Esophagus muscularis mucosa (tissue), 4 donors: ENCODE results near the gene WSCD2. TPM values are rescaled to one million over a fixed set of nuclear protein-coding genes. Genes with fewer than 3 reads are reported as not detected.

ENCODE experiments used
- DNase-seq: peaks from one replicate; pipeline ENCODE4 v3.0.0-alpha.2; 2017; ENCODE audit errors: extremely low spot score
- H3K27ac ChIP-seq, 4 donors: fragments of 200-600 bp; sonication (generic); replicated peaks in 1 of 4; 1 replicate in 3 of 4; 2 replicates in 1 of 4; pipeline ENCODE4 v1.5.1; 2016 to 2019; ENCODE audit warnings: mild to moderate bottlenecking in 1 of 4
- H3K27me3 ChIP-seq, 4 donors: fragments of 200-600 bp; sonication (generic); one replicate each; pipeline versions ENCODE4 v1.5.1 to v1.6.0; 2016 to 2019
- H3K36me3 ChIP-seq, 4 donors: fragments of 200-600 bp; sonication (generic); one replicate each; pipeline ENCODE4 v1.5.1; 2016 to 2019
- H3K4me1 ChIP-seq, 4 donors: fragments of 200-600 bp; sonication (generic); one replicate each; pipeline ENCODE4 v1.5.1; 2016 to 2019
- H3K4me3 ChIP-seq, 4 donors: fragments of 200-600 bp; sonication (generic); 1 replicate in 2 of 4; 2 replicates in 2 of 4; pipeline ENCODE4 v1.5.1; 2016 to 2019; ENCODE audit warnings: mild to moderate bottlenecking in 4 of 4, moderate library complexity in 1 of 4
- H3K9me3 ChIP-seq, 4 donors: fragments of 200-600 bp; sonication (generic); 1 replicate in 3 of 4; 2 replicates in 1 of 4; pipeline ENCODE4 v1.5.1; 2016 to 2019
- EP300 ChIP-seq: sonication (generic); formaldehyde crosslinking; IDR thresholded peaks from one replicate; pipeline ENCODE4 v1.6.1; 2017; ENCODE audit warnings: antibody characterized with exemption
- POLR2A ChIP-seq: fragments of 450-650 bp; IDR thresholded peaks from one replicate; pipeline ENCODE4 v1.6.1; 2017; ENCODE audit warnings: antibody characterized with exemption, moderate library complexity, mild to moderate bottlenecking, low read depth
- POLR2AphosphoS5 ChIP-seq, 2 donors: sonication (generic); formaldehyde crosslinking; IDR thresholded peaks; one replicate each; pipeline ENCODE4 v1.6.1; 2017; ENCODE audit warnings: antibody characterized with exemption in 2 of 2
- WGBS: methylation state at CpG from one replicate; pipeline ENCODE4 v1.1.5; 2018; 5-methylcytosine and 5-hydroxymethylcytosine counted together
- intact Hi-C: fragments of 100-400 bp; cut with DNase I; formaldehyde crosslinking; loops from one replicate; pipeline ENCODE4 v1.15.1; 2023
- total RNA-seq, 4 donors: library from RNA; depleted of rRNA; stranded (reverse); fragments of >200 nt; gene quantifications; one replicate each; pipeline versions ENCODE4 v1.1.0 to v1.2.1, GENCODE V29; 2016
- TF ChIP-seq, protein P1 (sequence below), 3 experiments: fragments of 200-600 bp in 2 of 3; fragments of 450-650 bp in 1 of 3; sonication (generic) in 2 of 3; IDR thresholded peaks; one replicate each; pipeline ENCODE4 v1.5.1; 2017 to 2019; ENCODE audit warnings: antibody characterized with exemption in 3 of 3, mild to moderate bottlenecking in 2 of 3, moderate library complexity in 1 of 3

Gene WSCD2
- total RNA-seq, 4 donors from 2014 or later = 24.7 to 47.9 (median 30.4) TPM

DNA sequence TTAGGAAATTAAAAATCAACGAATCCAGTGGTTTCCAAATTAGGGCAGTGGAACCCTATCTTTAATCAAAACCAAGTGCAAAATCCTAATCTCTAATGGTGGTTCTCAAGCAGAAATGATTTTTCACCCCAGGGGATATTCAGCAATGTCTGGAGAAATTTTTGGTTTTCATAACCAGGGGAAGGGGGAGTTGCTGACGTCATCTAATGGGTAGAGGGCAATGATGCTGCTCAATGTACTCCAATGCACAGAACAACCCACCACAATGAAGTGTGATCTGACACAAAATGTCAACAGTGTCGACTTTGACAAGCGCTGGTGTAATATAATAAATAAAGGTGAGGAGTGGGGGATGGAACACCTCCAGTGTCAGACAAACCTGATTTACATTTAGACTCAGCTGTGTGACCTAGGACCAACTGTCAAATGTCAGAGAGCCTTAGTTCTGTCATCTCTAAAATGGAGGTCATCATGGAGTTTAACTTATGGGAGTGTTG lies 128.6 kb downstream of the WSCD2 start:
- no peak overlapping the region for H3K27ac ChIP-seq
- no peak overlapping the region for H3K4me3 ChIP-seq
- intact Hi-C loops = no loop called here
- TF ChIP-seq POLR2A (no peak), POLR2AphosphoS5 (IDR thresholded peaks at IDR 0.05) (no peak), EP300 (no peak)
- TF ChIP-seq, protein P1, sequence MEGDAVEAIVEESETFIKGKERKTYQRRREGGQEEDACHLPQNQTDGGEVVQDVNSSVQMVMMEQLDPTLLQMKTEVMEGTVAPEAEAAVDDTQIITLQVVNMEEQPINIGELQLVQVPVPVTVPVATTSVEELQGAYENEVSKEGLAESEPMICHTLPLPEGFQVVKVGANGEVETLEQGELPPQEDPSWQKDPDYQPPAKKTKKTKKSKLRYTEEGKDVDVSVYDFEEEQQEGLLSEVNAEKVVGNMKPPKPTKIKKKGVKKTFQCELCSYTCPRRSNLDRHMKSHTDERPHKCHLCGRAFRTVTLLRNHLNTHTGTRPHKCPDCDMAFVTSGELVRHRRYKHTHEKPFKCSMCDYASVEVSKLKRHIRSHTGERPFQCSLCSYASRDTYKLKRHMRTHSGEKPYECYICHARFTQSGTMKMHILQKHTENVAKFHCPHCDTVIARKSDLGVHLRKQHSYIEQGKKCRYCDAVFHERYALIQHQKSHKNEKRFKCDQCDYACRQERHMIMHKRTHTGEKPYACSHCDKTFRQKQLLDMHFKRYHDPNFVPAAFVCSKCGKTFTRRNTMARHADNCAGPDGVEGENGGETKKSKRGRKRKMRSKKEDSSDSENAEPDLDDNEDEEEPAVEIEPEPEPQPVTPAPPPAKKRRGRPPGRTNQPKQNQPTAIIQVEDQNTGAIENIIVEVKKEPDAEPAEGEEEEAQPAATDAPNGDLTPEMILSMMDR (IDR thresholded peaks at IDR 0.05) = no peak
- no peak for DNase-seq
- no peaks in the 10 kb centered on the region for H3K36me3 ChIP-seq
- H3K27me3 ChIP-seq = peaks cover 0 to 50% (median 0%) of the 10 kb centered on the region in 4 donors
- WGBS = 60% methylated on average over 4 of the region's 4 CpGs
- peaks cover 0 to 15% (median 3%) of the 10 kb centered on the region in 4 donors for H3K4me1 ChIP-seq
- H3K9me3 ChIP-seq = peaks cover 0 to 27% (median 21%) of the 10 kb centered on the region in 4 donors

DNA sequence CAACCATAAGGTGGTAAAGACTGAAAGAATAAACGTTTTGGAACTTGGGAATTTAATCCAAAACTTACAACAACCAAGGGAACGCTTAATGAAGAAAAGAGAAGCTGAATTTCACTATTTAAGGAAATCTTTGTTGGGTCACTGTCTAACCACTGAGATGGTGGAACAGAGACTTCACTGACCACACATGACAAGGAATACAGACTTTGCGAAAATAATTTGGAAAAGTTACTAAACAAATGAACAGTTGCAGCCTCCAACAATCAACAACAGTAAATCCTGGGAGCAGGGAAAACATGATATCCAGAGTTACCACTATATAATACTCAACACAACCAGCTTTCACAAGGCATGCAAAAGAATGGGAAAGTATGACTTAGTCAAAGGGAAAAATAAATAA lies 131.0 kb downstream of the WSCD2 start:
- H3K4me1 ChIP-seq = peaks cover 0 to 2% (median under 1%) of the 10 kb centered on the region in 4 donors
- no peak overlapping the region for H3K4me3 ChIP-seq
- intact Hi-C loops = no loop called here
- no peak overlapping the region for H3K27ac ChIP-seq
- no peaks in the 10 kb centered on the region for H3K36me3 ChIP-seq
- H3K9me3 ChIP-seq = peaks cover 0 to 27% (median 21%) of the 10 kb centered on the region in 4 donors
- H3K27me3 ChIP-seq = peaks cover 0 to 51% (median 0%) of the 10 kb centered on the region in 4 donors
- DNase-seq = no peak
- WGBS = 65% methylated on average over 3 of the region's 3 CpGs
- TF ChIP-seq, protein P1 (IDR thresholded peaks at IDR 0.05) = no peak
- TF ChIP-seq POLR2A (no peak), POLR2AphosphoS5 (IDR thresholded peaks at IDR 0.05) (no peak), EP300 (no peak)

DNA sequence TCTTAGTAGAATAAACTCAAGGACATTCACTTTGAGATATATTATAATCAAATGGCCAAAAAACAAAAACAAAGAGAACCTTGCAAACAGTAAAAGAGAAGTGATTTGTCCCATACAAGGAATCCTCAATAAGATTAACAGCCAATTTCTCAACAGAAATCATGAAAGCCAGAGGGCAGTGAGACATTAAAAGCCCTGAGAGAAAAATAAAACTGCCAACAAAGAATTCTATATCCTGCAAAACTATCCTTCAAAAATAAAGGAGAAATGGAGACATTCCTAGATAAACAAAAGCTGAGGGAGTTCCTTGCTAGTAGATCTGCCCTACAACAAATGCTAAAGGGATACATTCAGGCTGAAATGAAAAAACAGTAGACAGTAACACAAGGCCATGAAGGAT lies 131.9 kb downstream of the WSCD2 start:
- H3K4me1 ChIP-seq = no peaks in the 10 kb centered on the region
- no peak for DNase-seq
- peaks cover 0 to 44% (median 0%) of the 10 kb centered on the region in 4 donors for H3K27me3 ChIP-seq
- H3K27ac ChIP-seq = no peak overlapping the region
- intact Hi-C loops = no loop called here
- H3K9me3 ChIP-seq = peaks cover 0 to 27% (median 21%) of the 10 kb centered on the region in 4 donors
- TF ChIP-seq, protein P1 (IDR thresholded peaks at IDR 0.05) = no peak
- TF ChIP-seq POLR2AphosphoS5 (IDR thresholded peaks at IDR 0.05) = no peak
- TF ChIP-seq POLR2A = no peak
- TF ChIP-seq EP300 = no peak
- no peaks in the 10 kb centered on the region for H3K36me3 ChIP-seq
- H3K4me3 ChIP-seq = no peak overlapping the region

DNA sequence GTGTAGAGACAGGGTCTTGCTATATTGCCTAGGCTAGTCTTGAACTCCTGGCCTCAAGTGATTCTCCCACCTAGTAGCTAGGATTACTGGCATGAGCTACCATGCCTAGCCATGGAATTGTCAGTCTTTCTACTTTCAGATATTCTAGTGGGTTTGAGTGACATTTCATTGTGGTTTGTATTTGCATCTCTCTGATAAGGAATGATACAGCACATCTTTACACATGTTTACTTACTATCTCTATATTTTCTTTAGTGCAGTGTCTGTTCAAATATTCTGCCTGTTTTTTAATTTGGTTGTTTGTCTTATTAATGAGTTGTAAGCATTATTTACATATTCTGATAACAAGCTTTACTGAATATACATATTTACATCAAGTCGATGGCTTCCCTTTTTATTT lies 136.4 kb downstream of the WSCD2 start:
- no peak for DNase-seq

More for the DNA sequence above, 136.4 kb downstream of the WSCD2 start:
- TF ChIP-seq POLR2AphosphoS5 (IDR thresholded peaks at IDR 0.05) = no peak
- TF ChIP-seq, protein P1 (IDR thresholded peaks at IDR 0.05) = no peak
- Histone ChIP-seq H3K4me3 (no peak overlapping the region), H3K27ac (no peak overlapping the region), H3K4me1 (no peaks in the 10 kb centered on the region), H3K27me3 (peaks cover 0 to 15% (median 0%) of the 10 kb centered on the region in 4 donors), H3K36me3 (no peaks in the 10 kb centered on the region), H3K9me3 (peaks cover 0 to 15% (median 11%) of the 10 kb centered on the region in 4 donors)
- WGBS = 94% methylated on average over 1 of the region's 1 CpG
- intact Hi-C loops = no loop called here
